HEK293 (cell line): ENCODE results near the gene BACE1-AS.
"Not testable (repeated sequence)": the region's sequence is repeated elsewhere in the genome, so short reads cannot be mapped to it uniquely, and the experiment has no call there.

Source experiments
- CTCF ChIA-PET: fragments of 350-600 bp; formaldehyde crosslinking; extraction: SDS; loops from one replicate; lab custom pipeline; 2021; ENCODE audit warnings: antibody characterized with exemption; lab: Yijun Ruan, JAX
- POLR2A ChIA-PET: fragments of 300-600 bp; formaldehyde crosslinking; extraction: SDS; loops from one replicate; lab custom pipeline; 2020; ENCODE audit warnings: antibody characterized with exemption, inconsistent platforms; lab: Yijun Ruan, JAX
- H3K27ac ChIP-seq: fragments of 200-500 bp; sonication (Bioruptor generic); 2 replicates; pipeline ENCODE4 v1.5.1; 2014; ENCODE audit warnings: low read depth, low read length, control low read depth, inconsistent platforms; ENCODE audit errors: extremely low read depth
- H3K36me3 ChIP-seq, 2 experiments: fragments of 200-500 bp in 1 of 2; sonication (Bioruptor generic) in 1 of 2; 1 replicate in 1 of 2; 2 replicates in 1 of 2; pipeline ENCODE4 v1.5.1; 2014 to 2017; ENCODE audit warnings: inconsistent platforms in 2 of 2, low read length in 2 of 2; ENCODE audit not compliant: control insufficient read depth in 2 of 2, insufficient read depth in 1 of 2
- H3K4me1 ChIP-seq: fragments of 200-500 bp; sonication (Bioruptor generic); 2 replicates; pipeline ENCODE4 v1.5.1; 2014; ENCODE audit warnings: mild to moderate bottlenecking, low read length, inconsistent platforms; ENCODE audit not compliant: control insufficient read depth, insufficient read depth
- H3K4me3 ChIP-seq: 2 replicates; pipeline ENCODE4 v1.5.1; 2011; ENCODE audit warnings: low read depth, mild to moderate bottlenecking, control low read depth, low read length, moderate library complexity
- H3K9me3 ChIP-seq: fragments of 200-500 bp; sonication (Bioruptor generic); 2 replicates; pipeline ENCODE4 v1.5.1; 2014; ENCODE audit warnings: low read depth, low read length, inconsistent platforms; ENCODE audit not compliant: control insufficient read depth, insufficient read depth
- BCL11B ChIP-seq: fragments of 450-650 bp; formaldehyde crosslinking; IDR thresholded peaks from 2 replicates; pipeline ENCODE4 v1.5.1; 2016; ENCODE audit warnings: low read depth, missing biosample characterization, missing genetic modification characterization
- REST ChIP-seq: fragments of 450-650 bp; formaldehyde crosslinking; IDR thresholded peaks from 2 replicates; pipeline ENCODE4 v1.5.1; 2016; ENCODE audit warnings: missing biosample characterization, missing genetic modification characterization
- ZBTB17 ChIP-seq: fragments of 450-650 bp; formaldehyde crosslinking; IDR thresholded peaks from 2 replicates; pipeline ENCODE4 v1.5.1; 2016; ENCODE audit warnings: missing biosample characterization, missing genetic modification characterization
- ZBTB49 ChIP-seq: fragments of 450-650 bp; formaldehyde crosslinking; IDR thresholded peaks from 2 replicates; pipeline ENCODE4 v1.5.1; 2016; ENCODE audit warnings: missing biosample characterization, missing genetic modification characterization, low read depth
- ZNF26 ChIP-seq: fragments of 450-650 bp; formaldehyde crosslinking; IDR thresholded peaks from 2 replicates; pipeline ENCODE4 v1.5.1; 2016; ENCODE audit warnings: missing biosample characterization, missing genetic modification characterization
- ZNF664 ChIP-seq: fragments of 450-650 bp; formaldehyde crosslinking; IDR thresholded peaks from 2 replicates; pipeline ENCODE4 v1.5.1; 2016; ENCODE audit warnings: missing biosample characterization, missing genetic modification characterization
- TF ChIP-seq, protein P1 (sequence below): fragments of 450-650 bp; formaldehyde crosslinking; IDR thresholded peaks from 2 replicates; pipeline ENCODE4 v1.5.1; 2016; ENCODE audit warnings: missing biosample characterization, missing genetic modification characterization

BACE1-AS gene

DNA sequence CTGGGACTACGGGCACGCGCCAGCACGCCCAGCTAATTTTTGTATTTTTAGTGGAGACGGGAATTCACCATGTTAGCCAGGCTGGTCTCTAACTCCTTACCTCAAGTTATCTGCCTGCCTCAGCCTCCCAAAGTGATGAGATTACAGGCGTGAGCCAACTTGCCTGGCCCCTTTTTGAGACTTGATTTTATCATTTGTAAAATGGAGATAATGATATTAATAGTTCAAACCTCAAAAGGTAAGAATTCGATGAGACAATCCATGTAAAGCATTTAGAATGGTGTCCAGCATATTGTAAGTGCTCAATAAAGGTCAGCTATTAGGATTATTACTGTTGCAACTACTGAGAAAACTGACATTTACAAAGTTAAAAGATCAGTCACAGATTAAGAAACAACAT is 27.6 kb downstream of the BACE1-AS start:
- ChIA-PET POLR2A (interaction anchor here (1.2 kb wide), 1 partner anchor 9 kb away, joined by 3 read pairs; the partner anchor contains the start of gene CEP164), CTCF (interaction anchor here (0.7 to 1.5 kb wide), 2 partner anchors 8 to 734 kb away, joined by 3 to 4 read pairs; no protein-coding TSS in a partner anchor)
- Histone ChIP-seq H3K4me3 (no peak overlapping the region), H3K9me3 (no peaks in the 10 kb centered on the region), H3K27ac (no peak overlapping the region), H3K36me3 (peaks cover 0 to 7% of the 10 kb centered on the region in 2 experiments; a peak in 1 of 3 replicates), H3K4me1 (peaks cover 8% of the 10 kb centered on the region; the same call in 1 of the 2 replicates)
- TF ChIP-seq ZNF26 (tag by site-specific recombination) (no peak), ZBTB17 (tag by site-specific recombination) (0 out of 2 replicates have a peak, but pooled peaks have one; percentile 3)

GRCh38 chr11:117319214-117319840 is 28.2 kb downstream of the BACE1-AS start:
- POLR2A ChIA-PET = interaction anchor here (1.2 kb wide), 1 partner anchor 8 kb away, joined by 3 read pairs; the partner anchor contains the start of gene CEP164

GRCh38 chr11:117327255-117327566 is 36.1 kb downstream of the BACE1-AS start:
- POLR2A ChIA-PET = interaction anchor here (0.6 to 1.8 kb wide), 6 partner anchors 8 to 96 kb away, joined by 3 to 19 read pairs (median 4); partner anchors contain the start of gene BACE1
- peak; percentile 41; the same call in 1 of the 2 replicates for TF ChIP-seq BCL11B (tag by site-specific recombination)
- TF ChIP-seq, protein P1, sequence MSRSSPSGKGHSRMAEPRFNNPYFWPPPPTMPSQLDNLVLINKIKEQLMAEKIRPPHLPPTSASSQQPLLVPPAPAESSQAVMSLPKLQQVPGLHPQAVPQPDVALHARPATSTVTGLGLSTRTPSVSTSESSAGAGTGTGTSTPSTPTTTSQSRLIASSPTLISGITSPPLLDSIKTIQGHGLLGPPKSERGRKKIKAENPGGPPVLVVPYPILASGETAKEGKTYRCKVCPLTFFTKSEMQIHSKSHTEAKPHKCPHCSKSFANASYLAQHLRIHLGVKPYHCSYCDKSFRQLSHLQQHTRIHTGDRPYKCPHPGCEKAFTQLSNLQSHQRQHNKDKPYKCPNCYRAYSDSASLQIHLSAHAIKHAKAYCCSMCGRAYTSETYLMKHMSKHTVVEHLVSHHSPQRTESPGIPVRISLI (tag by site-specific recombination) = peak; percentile 62; the same call in 1 of the 2 replicates
- CTCF ChIA-PET = interaction anchor here (0.7 to 1.2 kb wide), 2 partner anchors 99 to 756 kb away, joined by 3 to 6 read pairs; no protein-coding TSS in a partner anchor
- H3K27ac ChIP-seq, H3K9me3 ChIP-seq, H3K4me1 ChIP-seq, H3K36me3 ChIP-seq: not testable (repeated sequence)
- peak overlapping the region; percentile 59 for H3K4me3 ChIP-seq

More at GRCh38 chr11:117319214-117319840, 28.2 kb downstream of the BACE1-AS start:
- Histone ChIP-seq H3K36me3 (peaks cover 0 to 1% of the 10 kb centered on the region in 2 experiments; a peak in 1 of 3 replicates), H3K9me3 (no peaks in the 10 kb centered on the region), H3K27ac (no peak overlapping the region), H3K4me1 (peaks cover 8% of the 10 kb centered on the region; the same call in 1 of the 2 replicates), H3K4me3 (no peak overlapping the region)
- CTCF ChIA-PET = interaction anchor here (0.7 to 1.5 kb wide), 2 partner anchors 8 to 733 kb away, joined by 3 to 4 read pairs; no protein-coding TSS in a partner anchor
- TF ChIP-seq ZBTB49 (tag by site-specific recombination) (no peak), ZNF664 (tag by site-specific recombination) (no peak), REST (tag by site-specific recombination) (no peak)
